OCI-LY3 (cell line): ENCODE measurements around the gene MAGEB6B.

ENCODE experiments used
- H2AFZ ChIP-seq: fragments of 200-600, 300-600 bp; shearing (Covaris generic); 2 replicates; pipeline ENCODE4 v1.6.0; 2014; ENCODE audit warnings: antibody characterized with exemption, low read depth, low read length
- H3K27ac ChIP-seq: fragments of 200-600, 300-600 bp; sonication (generic); 2 replicates; pipeline ENCODE4 v1.5.1; 2014; ENCODE audit warnings: mild to moderate bottlenecking, low read length, moderate library complexity, mixed read lengths
- H3K27me3 ChIP-seq: fragments of 200-600, 300-600 bp; sonication (generic); 2 replicates; pipeline ENCODE4 v1.6.1; 2014; ENCODE audit warnings: low read depth, low read length, mixed read lengths
- H3K36me3 ChIP-seq: fragments of 200-600, 300-600 bp; sonication (generic); replicated peaks from 2 replicates; pipeline ENCODE3; 2014; ENCODE audit warnings: low read depth, low read length, mixed read lengths
- H3K4me1 ChIP-seq: fragments of 300-600, 200-600 bp; sonication (generic); 2 replicates; pipeline ENCODE4 v1.6.1; 2014; ENCODE audit warnings: low read length, mixed read lengths
- H3K4me2 ChIP-seq: fragments of 200-600, 300-600 bp; sonication (generic); 2 replicates; pipeline ENCODE4 v1.6.1; 2014; ENCODE audit warnings: low read length, mixed read lengths
- H3K4me3 ChIP-seq: fragments of 300-600, 200-600 bp; sonication (generic); 2 replicates; pipeline ENCODE4 v1.5.1; 2014; ENCODE audit warnings: antibody characterized with exemption, mild to moderate bottlenecking, low read length, moderate library complexity
- H3K79me2 ChIP-seq: fragments of 300-600, 200-600 bp; shearing (Covaris generic); 2 replicates; pipeline ENCODE4 v1.6.1; 2014; ENCODE audit warnings: mild to moderate bottlenecking, low read length, mixed read lengths
- H3K9ac ChIP-seq: fragments of 300-600, 200-600 bp; shearing (Covaris generic); 2 replicates; pipeline ENCODE4 v1.6.0; 2014; ENCODE audit warnings: mild to moderate bottlenecking, low read length, moderate library complexity
- H3K9me3 ChIP-seq: fragments of 200-600, 300-600 bp; shearing (Covaris generic); 2 replicates; pipeline ENCODE4 v1.6.1; 2014; ENCODE audit warnings: low read length, mixed read lengths; ENCODE audit not compliant: insufficient read depth
- H4K20me1 ChIP-seq: fragments of 200-600, 300-600 bp; sonication (generic); 2 replicates; pipeline ENCODE4 v1.6.1; 2016; ENCODE audit warnings: low read length, mixed read lengths; ENCODE audit not compliant: insufficient read depth
- CTCF ChIP-seq: fragments of 200-600, 300-600 bp; sonication (generic); IDR thresholded peaks from 2 replicates; pipeline ENCODE4 v1.5.1; 2014; ENCODE audit warnings: antibody characterized with exemption, low read length, low read depth
- EZH2phosphoT487 ChIP-seq: fragments of 200-600 bp; shearing (Covaris generic); IDR thresholded peaks from 2 replicates; pipeline ENCODE4 v1.6.1; 2018; ENCODE audit warnings: antibody characterized with exemption, mixed run types, low read depth

Gene MAGEB6B

GRCh38 chrX:26160301-26160700, at the start of gene MAGEB6B:
MAGEB6B (plus strand) TSS chrX:26160601; CDS start chrX:26160601, 0 bp downstream.
- H3K36me3 ChIP-seq: no peaks in the 10 kb centered on the region
- no peak within 1 kb of the TSS for H3K9ac ChIP-seq
- H3K4me1 ChIP-seq: no peaks in the 10 kb centered on the region
- no peak within 1 kb of the TSS for H2AFZ ChIP-seq
- no peaks in the 10 kb centered on the region for H3K79me2 ChIP-seq
- no peaks in the 10 kb centered on the region for H3K27me3 ChIP-seq
- H3K4me2 ChIP-seq: no peak within 1 kb of the TSS
- H4K20me1 ChIP-seq: no peaks in the 10 kb centered on the region
- H3K9me3 ChIP-seq: no peaks in the 10 kb centered on the region
- no peak within 1 kb of the TSS for H3K27ac ChIP-seq
- no peak for TF ChIP-seq EZH2phosphoT487
- TF ChIP-seq CTCF: no peak
- no peak within 1 kb of the TSS for H3K4me3 ChIP-seq

- TF ChIP-seq CTCF: no peak
- no peak for TF ChIP-seq EZH2phosphoT487
- Histone ChIP-seq H3K9me3 (no peaks in the 10 kb centered on the region), H3K4me2 (no peak within 1 kb of the TSS), H3K27me3 (no peaks in the 10 kb centered on the region), H3K9ac (no peak within 1 kb of the TSS), H3K79me2 (no peaks in the 10 kb centered on the region), H3K27ac (no peak within 1 kb of the TSS), H3K4me1 (no peaks in the 10 kb centered on the region), H3K36me3 (no peaks in the 10 kb centered on the region), H4K20me1 (no peaks in the 10 kb centered on the region), H2AFZ (no peak within 1 kb of the TSS), H3K4me3 (no peak within 1 kb of the TSS)
Measured at GRCh38 chrX:26138274-26138673, 22.1 kb upstream of the MAGEB6B start, which contains the start of gene MAGEB18. MAGEB18 (plus strand) TSS chrX:26138343; CDS start chrX:26138986, 643 bp downstream.

GRCh38 chrX:26146024-26146423, 14.4 kb upstream of the MAGEB6B start:
- no peaks in the 10 kb centered on the region for H3K4me1 ChIP-seq
- no peak overlapping the region for H3K4me2 ChIP-seq
- no peaks in the 10 kb centered on the region for H3K27me3 ChIP-seq
- no peak overlapping the region for H2AFZ ChIP-seq
- no peak overlapping the region for H3K9ac ChIP-seq
- no peaks in the 10 kb centered on the region for H4K20me1 ChIP-seq
- no peaks in the 10 kb centered on the region for H3K9me3 ChIP-seq
- no peaks in the 10 kb centered on the region for H3K79me2 ChIP-seq
- H3K36me3 ChIP-seq: no peaks in the 10 kb centered on the region
- H3K4me3 ChIP-seq: no peak overlapping the region
- H3K27ac ChIP-seq: no peak overlapping the region
- TF ChIP-seq CTCF (no peak), EZH2phosphoT487 (no peak)

GRCh38 chrX:26192204-26192603, 31.8 kb downstream of the MAGEB6B start, which contains the start of gene MAGEB6:
MAGEB6 (plus strand) TSS chrX:26192440; CDS start chrX:26193847, 1,407 bp downstream.
- no peak within 1 kb of the TSS for H3K9ac ChIP-seq
- no peak within 1 kb of the TSS for H2AFZ ChIP-seq
- H3K79me2 ChIP-seq: no peaks in the 10 kb centered on the region
- no peaks in the 10 kb centered on the region for H3K27me3 ChIP-seq
- H3K36me3 ChIP-seq: no peaks in the 10 kb centered on the region
- TF ChIP-seq EZH2phosphoT487: no peak
- no peak for TF ChIP-seq CTCF
- no peak within 1 kb of the TSS for H3K27ac ChIP-seq
- H3K4me2 ChIP-seq: no peak within 1 kb of the TSS
- no peaks in the 10 kb centered on the region for H3K4me1 ChIP-seq
- H3K9me3 ChIP-seq: no peaks in the 10 kb centered on the region
- H4K20me1 ChIP-seq: no peaks in the 10 kb centered on the region
- no peak within 1 kb of the TSS for H3K4me3 ChIP-seq
